ENCODE results near the gene TXNRD2.

TXNRD2 gene

GRCh38 chr22:19967850-19968449 lies 26.3 kb upstream of the TXNRD2 start:
- no peak for FAIRE-seq

DNA sequence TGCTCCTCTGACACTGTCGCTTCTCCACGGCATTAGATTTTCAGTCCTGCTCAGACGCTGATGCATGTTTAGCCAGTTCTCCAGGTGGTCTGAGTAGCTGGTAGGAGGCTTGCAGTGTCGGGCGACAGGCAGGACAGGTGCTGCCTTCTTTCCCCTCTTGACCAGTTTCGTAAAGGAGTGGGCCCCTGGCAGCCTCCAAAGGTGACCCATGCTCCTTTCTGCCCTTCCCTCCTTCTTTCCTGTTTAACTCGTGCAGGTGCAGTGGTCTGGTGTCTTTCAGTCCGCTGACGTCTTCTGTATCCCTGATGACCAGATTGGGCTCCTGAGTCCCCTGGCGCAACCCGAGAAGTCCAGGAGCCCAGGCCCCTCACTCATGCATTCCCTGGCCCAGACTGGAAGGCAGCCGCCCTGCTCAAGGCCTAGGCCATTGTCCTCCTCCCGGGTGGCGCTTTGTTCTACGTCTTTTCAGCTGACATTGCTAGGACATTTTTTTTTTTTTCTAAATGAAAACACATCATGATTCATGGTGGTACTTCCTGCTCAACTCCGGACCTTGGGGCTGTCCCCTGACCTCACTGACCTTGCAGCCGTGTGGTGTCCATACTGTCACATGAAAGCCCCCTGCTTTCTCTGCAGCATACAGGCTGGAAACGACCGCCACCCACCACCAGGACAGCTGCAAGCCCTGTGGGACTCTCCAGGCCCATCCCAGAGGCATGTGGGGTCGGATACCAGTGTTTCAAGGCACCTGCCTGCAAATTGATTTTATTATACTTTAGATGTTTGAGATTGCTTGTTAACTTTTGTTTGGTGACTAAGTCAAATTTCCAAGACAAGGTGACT lies 25.5 kb upstream of the TXNRD2 start:
- DNase-seq (ENCODE audit: insufficient read length, low spot score), result no peak
- FAIRE-seq, result no peak

More at GRCh38 chr22:19967850-19968449, 26.3 kb upstream of the TXNRD2 start:
- no peak for DNase-seq (ENCODE audit: insufficient read length, low spot score)

DNA sequence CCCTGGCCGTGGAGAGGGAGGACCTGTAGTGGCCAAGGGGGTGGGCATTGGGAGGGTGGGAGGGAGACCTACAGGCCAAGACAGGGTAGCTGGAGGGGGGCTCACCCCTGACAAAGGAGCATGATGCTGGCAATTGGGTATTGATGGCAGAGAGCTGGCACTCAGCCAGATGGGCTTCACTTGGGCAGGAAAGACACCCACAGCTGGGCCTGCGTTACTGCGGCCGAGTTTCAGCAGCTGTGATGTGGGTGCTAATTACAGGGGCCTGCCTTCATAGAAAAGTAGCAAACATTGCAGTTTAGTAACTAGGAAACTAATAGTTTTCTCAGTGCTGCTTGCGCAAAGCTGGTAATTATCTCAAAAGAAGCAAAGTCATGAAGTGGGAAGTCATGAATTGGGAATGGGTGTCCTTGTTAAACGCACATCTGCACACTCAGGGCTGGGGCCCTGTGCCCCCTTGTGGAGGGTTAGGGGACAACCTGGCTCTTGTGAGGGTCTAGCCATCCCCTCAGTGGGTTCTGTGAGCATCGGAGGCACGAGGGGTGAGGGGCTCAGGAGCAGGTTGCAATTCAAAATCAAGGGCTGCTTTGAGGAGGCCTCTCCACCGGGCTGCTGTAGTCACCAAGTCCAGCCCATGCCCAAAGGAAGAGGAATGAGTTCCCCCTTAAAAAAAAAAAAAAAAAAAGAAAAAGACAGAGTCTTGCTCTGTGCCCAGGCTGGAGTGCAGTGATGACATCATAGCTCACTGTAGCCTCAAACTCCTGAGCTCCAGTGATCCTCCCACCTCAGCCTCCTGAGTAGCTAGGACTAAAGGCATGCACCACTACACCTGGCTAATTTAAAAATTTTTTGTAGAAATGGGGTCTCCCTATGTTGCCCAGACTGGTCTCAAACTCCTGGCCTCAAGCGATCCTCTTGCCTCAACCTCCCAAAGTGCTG lies 24.4 kb upstream of the TXNRD2 start:
- FAIRE-seq (no peak), DNase-seq (ENCODE audit: insufficient read length, low spot score) (no peak)

GRCh38 chr22:19964701-19965386 lies 23.2 kb upstream of the TXNRD2 start:
- FAIRE-seq (no peak), DNase-seq (ENCODE audit: insufficient read length, low spot score) (no peak)

- DNase-seq (ENCODE audit: insufficient read length, low spot score) (no peak), FAIRE-seq (no peak)
These were observed 22.4 kb upstream of the TXNRD2 start for GRCh38 chr22:19963863-19964642.

DNA sequence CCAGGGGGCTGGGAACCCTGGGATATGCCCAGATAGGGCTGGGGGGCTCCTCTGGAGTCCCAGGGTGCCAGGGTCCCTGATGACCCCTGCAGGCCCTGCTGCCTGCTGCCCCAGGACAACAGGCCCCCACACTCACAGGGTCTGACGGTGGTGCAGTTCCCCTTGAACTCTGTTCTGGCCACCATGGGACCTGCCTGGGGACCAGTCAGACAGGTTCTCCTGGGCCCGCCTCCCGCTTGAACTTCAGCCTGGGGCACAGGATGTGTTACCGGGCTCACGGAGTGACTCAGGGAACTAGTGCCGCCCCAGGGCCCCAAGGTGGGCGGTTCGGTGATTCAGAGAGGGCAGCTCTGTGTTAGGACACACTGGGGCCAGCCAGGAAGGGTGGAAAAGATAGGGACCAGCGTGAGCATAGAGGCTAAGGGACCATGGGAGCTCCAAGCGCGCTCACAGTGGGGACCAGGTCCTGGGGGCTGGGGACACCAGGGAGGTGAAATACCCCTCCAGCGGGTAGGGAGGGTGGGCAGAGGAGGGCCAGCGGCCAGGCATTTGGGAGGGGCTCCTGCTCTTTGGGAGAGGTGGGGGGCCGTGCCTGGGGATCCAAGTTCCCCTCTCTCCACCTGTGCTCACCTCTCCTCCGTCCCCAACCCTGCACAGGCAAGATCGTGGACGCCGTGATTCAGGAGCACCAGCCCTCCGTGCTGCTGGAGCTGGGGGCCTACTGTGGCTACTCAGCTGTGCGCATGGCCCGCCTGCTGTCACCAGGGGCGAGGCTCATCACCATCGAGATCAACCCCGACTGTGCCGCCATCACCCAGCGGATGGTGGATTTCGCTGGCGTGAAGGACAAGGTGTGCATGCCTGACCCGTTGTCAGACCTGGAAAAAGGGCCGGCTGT lies 21.5 kb upstream of the TXNRD2 start:
- DNase-seq (ENCODE audit: insufficient read length, low spot score) (peak; percentile 31), FAIRE-seq (no peak)

DNA sequence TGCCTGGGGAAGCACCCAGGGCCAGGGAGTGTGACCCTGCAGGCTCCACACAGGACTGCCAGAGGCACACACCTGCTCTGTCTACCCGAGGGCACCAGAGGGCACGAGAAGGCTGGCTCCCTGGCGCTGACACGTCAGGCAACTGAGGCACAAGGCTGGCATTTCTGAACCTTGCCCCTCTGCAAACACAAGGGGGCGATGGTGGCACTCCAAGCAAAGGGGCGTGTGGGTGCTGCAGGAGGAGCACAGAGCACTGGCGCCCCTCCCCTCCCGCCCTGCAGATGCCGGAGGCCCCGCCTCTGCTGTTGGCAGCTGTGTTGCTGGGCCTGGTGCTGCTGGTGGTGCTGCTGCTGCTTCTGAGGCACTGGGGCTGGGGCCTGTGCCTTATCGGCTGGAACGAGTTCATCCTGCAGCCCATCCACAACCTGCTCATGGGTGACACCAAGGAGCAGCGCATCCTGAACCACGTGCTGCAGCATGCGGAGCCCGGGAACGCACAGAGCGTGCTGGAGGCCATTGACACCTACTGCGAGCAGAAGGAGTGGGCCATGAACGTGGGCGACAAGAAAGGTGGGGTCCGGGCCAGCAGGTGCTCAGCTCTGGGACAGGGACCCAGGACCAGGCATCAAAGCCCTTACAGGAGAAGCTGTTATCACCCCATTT lies 20.8 kb upstream of the TXNRD2 start:
- DNase-seq (ENCODE audit: insufficient read length, low spot score) (peak; percentile 36), FAIRE-seq (no peak)

- DNase-seq (ENCODE audit: insufficient read length, low spot score) (no peak), FAIRE-seq (no peak)
These were observed 20.2 kb upstream of the TXNRD2 start for GRCh38 chr22:19961868-19962245.

DNA sequence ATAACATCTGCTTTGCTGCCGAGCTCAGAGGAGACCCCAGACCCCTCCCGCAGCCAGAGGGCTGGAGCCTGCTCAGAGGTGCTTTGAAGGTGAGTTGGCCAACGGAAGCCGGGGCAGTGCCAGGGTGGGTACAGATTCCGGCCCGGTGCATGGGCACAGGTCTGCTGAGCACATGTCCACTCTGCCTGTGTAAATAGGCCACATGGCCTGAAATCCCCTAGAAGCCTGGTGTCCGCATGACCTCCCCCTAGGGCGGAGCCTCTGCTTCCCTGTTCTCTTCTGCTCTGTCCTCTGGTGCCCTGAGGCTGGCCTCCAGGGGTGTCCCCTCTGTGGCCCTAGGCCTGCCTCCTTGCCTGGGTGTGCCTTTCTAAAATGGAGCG lies 19.6 kb upstream of the TXNRD2 start:
- no peak for DNase-seq (ENCODE audit: insufficient read length, low spot score)
- no peak for FAIRE-seq

GRCh38 chr22:19960491-19961200 lies 19.0 kb upstream of the TXNRD2 start:
- FAIRE-seq, result no peak

GRCh38 chr22:19959587-19960490 lies 18.2 kb upstream of the TXNRD2 start:
- DNase-seq (ENCODE audit: insufficient read length, low spot score) (no peak), FAIRE-seq (no peak)

More at GRCh38 chr22:19960491-19961200, 19.0 kb upstream of the TXNRD2 start:
- DNase-seq (ENCODE audit: insufficient read length, low spot score), result no peak

DNA sequence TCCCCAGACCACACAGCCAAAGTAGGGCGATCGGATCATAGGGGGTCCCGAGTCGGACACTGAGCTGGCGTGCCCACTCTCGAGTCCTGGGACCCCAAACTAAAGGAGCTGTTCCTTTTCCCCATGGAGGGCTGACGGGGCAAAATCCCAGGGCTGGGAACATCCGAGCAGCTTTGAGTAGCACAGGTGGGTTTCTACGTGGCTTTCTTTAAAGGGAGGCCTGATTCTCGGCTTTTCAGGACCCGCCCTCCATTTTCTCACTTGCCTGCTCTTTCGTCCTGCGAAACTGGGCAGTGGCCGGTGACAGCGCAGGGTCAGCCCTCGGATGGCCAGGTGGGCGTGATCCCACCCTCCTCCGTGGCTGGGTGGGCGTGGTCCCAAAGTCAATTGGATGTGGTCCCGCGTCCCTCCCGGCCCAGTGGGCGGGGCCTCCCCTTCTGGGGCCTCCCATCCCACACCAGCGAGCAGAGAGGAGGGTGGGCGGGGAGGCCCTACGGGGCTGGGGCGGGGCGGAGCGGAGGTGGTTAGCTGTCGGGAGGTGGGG lies 17.5 kb upstream of the TXNRD2 start:
- FAIRE-seq (no peak), DNase-seq (ENCODE audit: insufficient read length, low spot score) (no peak)

GRCh38 chr22:19958083-19959042 lies 16.7 kb upstream of the TXNRD2 start:
- FAIRE-seq (no peak), DNase-seq (ENCODE audit: insufficient read length, low spot score) (no peak)

DNA sequence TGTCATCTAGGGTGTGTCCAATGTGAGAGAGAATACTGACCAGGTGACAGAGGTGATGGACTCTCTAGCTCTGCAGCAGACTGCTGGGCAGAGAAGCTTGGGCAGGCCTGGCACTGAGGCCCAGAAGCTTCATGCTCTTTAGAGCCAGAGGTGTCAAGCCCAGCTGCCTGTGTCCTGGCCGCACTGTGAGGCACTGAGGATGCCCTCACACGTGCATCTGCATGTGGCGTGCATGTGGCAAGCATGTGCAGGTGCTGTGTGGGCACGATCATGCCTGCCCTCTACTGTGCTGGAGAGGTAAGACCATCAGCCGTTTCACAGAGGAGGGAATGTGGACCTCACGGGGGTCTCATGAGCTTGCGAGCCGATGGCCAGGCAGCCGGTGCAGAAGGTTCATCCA lies 15.8 kb upstream of the TXNRD2 start:
- DNase-seq (ENCODE audit: insufficient read length, low spot score), result no peak
- no peak for FAIRE-seq

Data from HTR-8/SVneo (cell line).